ENCODE results near the gene IL37.

IL37 gene

DNA sequence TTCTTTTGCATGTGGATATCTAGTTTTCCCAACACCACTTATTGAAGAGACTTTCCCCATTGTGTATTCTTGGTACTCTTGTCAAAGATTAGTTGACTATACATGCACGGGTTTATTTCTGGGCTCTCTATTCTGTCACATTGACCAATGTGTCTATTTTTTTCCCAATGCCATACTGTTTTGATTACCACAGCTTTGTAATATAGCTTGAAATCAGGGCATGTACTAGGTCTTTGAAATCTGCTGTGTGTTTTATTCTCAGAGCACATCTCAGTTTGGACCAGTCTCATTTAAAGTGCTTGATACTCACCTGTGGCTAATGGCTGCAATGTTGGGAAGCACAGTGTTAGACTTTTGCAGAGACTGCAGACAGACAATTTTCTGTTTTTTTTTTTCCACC is 34.0 kb downstream of the IL37 start:
- TF ChIP-seq EZH2phosphoT487 (IDR thresholded peaks at IDR 0.05; ENCODE audit: borderline replicate concordance, low read length) = no peak
- TF ChIP-seq, protein P1, sequence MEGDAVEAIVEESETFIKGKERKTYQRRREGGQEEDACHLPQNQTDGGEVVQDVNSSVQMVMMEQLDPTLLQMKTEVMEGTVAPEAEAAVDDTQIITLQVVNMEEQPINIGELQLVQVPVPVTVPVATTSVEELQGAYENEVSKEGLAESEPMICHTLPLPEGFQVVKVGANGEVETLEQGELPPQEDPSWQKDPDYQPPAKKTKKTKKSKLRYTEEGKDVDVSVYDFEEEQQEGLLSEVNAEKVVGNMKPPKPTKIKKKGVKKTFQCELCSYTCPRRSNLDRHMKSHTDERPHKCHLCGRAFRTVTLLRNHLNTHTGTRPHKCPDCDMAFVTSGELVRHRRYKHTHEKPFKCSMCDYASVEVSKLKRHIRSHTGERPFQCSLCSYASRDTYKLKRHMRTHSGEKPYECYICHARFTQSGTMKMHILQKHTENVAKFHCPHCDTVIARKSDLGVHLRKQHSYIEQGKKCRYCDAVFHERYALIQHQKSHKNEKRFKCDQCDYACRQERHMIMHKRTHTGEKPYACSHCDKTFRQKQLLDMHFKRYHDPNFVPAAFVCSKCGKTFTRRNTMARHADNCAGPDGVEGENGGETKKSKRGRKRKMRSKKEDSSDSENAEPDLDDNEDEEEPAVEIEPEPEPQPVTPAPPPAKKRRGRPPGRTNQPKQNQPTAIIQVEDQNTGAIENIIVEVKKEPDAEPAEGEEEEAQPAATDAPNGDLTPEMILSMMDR (IDR thresholded peaks at IDR 0.05; ENCODE audit: low read depth, low read length, poor library complexity, severe bottlenecking) = no peak
- H3K4me1 ChIP-seq (ENCODE audit: control insufficient read depth, low read length) = no peaks in the 10 kb centered on the region
- H3F3A ChIP-seq (ENCODE audit: control insufficient read depth, insufficient read depth) = no peaks in the 10 kb centered on the region
- no peaks in the 10 kb centered on the region for H3K27me3 ChIP-seq (ENCODE audit: control insufficient read depth, low read length)
- H3K27ac ChIP-seq (ENCODE audit: low read depth, low read length) = no peak overlapping the region
- no peak overlapping the region for H3K4me2 ChIP-seq (ENCODE audit: low read length)
- no peaks in the 10 kb centered on the region for H3K79me2 ChIP-seq (ENCODE audit: control insufficient read depth, low read length)
- peaks cover 9% of the 10 kb centered on the region; the same call in 1 of the 2 replicates for H3K9me3 ChIP-seq (ENCODE audit: control insufficient read depth, insufficient read depth, low read length)
- no peaks in the 10 kb centered on the region for H3K9me2 ChIP-seq (replicated peaks; ENCODE audit: control insufficient read depth, low read length)
- no peaks in the 10 kb centered on the region for H4K20me1 ChIP-seq (ENCODE audit: control insufficient read depth, insufficient read depth, low read depth, low read length)
- H3K36me3 ChIP-seq (ENCODE audit: control insufficient read depth, low read length) = no peaks in the 10 kb centered on the region
- no peak overlapping the region for H3K4me3 ChIP-seq (ENCODE audit: low read length)

GRCh38 chr2:112946086-112946485 is 35.1 kb downstream of the IL37 start:
- Histone ChIP-seq H3K4me1 (ENCODE audit: control insufficient read depth, low read length) (no peaks in the 10 kb centered on the region), H3F3A (ENCODE audit: control insufficient read depth, insufficient read depth) (no peaks in the 10 kb centered on the region), H4K20me1 (ENCODE audit: control insufficient read depth, insufficient read depth, low read depth, low read length) (no peaks in the 10 kb centered on the region), H3K9me2 (replicated peaks; ENCODE audit: control insufficient read depth, low read length) (no peaks in the 10 kb centered on the region), H3K9me3 (ENCODE audit: control insufficient read depth, insufficient read depth, low read length) (peaks cover 9% of the 10 kb centered on the region; the same call in 1 of the 2 replicates), H3K36me3 (ENCODE audit: control insufficient read depth, low read length) (no peaks in the 10 kb centered on the region), H3K79me2 (ENCODE audit: control insufficient read depth, low read length) (no peaks in the 10 kb centered on the region), H3K4me2 (ENCODE audit: low read length) (no peak overlapping the region), H3K27ac (ENCODE audit: low read depth, low read length) (no peak overlapping the region), H3K4me3 (ENCODE audit: low read length) (no peak overlapping the region), H3K27me3 (ENCODE audit: control insufficient read depth, low read length) (no peaks in the 10 kb centered on the region)
- TF ChIP-seq EZH2phosphoT487 (IDR thresholded peaks at IDR 0.05; ENCODE audit: borderline replicate concordance, low read length) = no peak
- TF ChIP-seq, protein P1 (IDR thresholded peaks at IDR 0.05; ENCODE audit: low read depth, low read length, poor library complexity, severe bottlenecking) = no peak

DNA sequence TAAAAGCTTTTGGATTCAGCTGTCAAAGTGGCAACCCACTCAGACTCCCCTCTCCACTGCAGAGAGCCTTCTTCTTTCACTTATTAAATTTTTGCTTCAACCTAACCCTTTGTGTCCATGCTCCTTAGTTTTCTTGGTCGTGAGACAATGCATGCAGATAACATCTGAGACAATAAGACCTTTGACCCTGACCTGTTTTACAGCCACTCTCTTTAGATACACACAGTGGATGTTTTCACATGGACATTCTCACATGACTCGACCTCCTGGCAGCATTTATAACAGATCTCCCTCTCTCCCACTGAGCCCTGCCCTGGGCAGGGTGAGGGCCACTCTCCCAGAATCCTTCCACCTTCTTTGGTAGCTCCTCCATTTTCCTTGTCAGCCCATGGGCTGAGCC is 36.4 kb downstream of the IL37 start:
- peaks cover 9% of the 10 kb centered on the region; the same call in 1 of the 2 replicates for H3K9me3 ChIP-seq (ENCODE audit: control insufficient read depth, insufficient read depth, low read length)
- H3K36me3 ChIP-seq (ENCODE audit: control insufficient read depth, low read length) = no peaks in the 10 kb centered on the region
- H3K27me3 ChIP-seq (ENCODE audit: control insufficient read depth, low read length) = no peaks in the 10 kb centered on the region
- TF ChIP-seq EZH2phosphoT487 (IDR thresholded peaks at IDR 0.05; ENCODE audit: borderline replicate concordance, low read length) = no peak
- TF ChIP-seq, protein P1 (IDR thresholded peaks at IDR 0.05; ENCODE audit: low read depth, low read length, poor library complexity, severe bottlenecking) = no peak
- H3F3A ChIP-seq (ENCODE audit: control insufficient read depth, insufficient read depth) = no peaks in the 10 kb centered on the region
- no peak overlapping the region for H3K27ac ChIP-seq (ENCODE audit: low read depth, low read length)
- H3K4me1 ChIP-seq (ENCODE audit: control insufficient read depth, low read length) = no peaks in the 10 kb centered on the region
- no peaks in the 10 kb centered on the region for H3K9me2 ChIP-seq (replicated peaks; ENCODE audit: control insufficient read depth, low read length)
- no peak overlapping the region for H3K4me2 ChIP-seq (ENCODE audit: low read length)
- no peaks in the 10 kb centered on the region for H3K79me2 ChIP-seq (ENCODE audit: control insufficient read depth, low read length)
- no peak overlapping the region for H3K4me3 ChIP-seq (ENCODE audit: low read length)
- no peaks in the 10 kb centered on the region for H4K20me1 ChIP-seq (ENCODE audit: control insufficient read depth, insufficient read depth, low read depth, low read length)
